HG03196 (cell line): Measurements from ENCODE around the gene ITSN1.

Experiments
- ATAC-seq: cut with Tn5 transposase; IDR thresholded peaks from one replicate; pipeline ENCODE4 v1.9.1; 2021; ENCODE audit not compliant: unreplicated experiment

Gene ITSN1

GRCh38 chr21:33677450-33677849 is 35.1 kb downstream of the ITSN1 start:
- no peak for ATAC-seq

- ATAC-seq, result no peak
Measured at GRCh38 chr21:33680870-33681269, 38.6 kb downstream of the ITSN1 start.

- no peak for ATAC-seq
Measured at GRCh38 chr21:33682992-33683627, 40.8 kb downstream of the ITSN1 start.

GRCh38 chr21:33684068-33684467 is 41.8 kb downstream of the ITSN1 start:
- no peak for ATAC-seq

- no peak for ATAC-seq
Measured at GRCh38 chr21:33684923-33685560, 42.7 kb downstream of the ITSN1 start.

GRCh38 chr21:33685613-33686197 is 43.4 kb downstream of the ITSN1 start:
- no peak for ATAC-seq

GRCh38 chr21:33686386-33686785 is 44.1 kb downstream of the ITSN1 start:
- ATAC-seq, result no peak

GRCh38 chr21:33687634-33688033 is 45.3 kb downstream of the ITSN1 start:
- no peak for ATAC-seq

GRCh38 chr21:33688353-33688752 is 46.1 kb downstream of the ITSN1 start:
- ATAC-seq, result no peak

GRCh38 chr21:33690874-33691273 is 48.6 kb downstream of the ITSN1 start:
- ATAC-seq, result no peak

- no peak for ATAC-seq
Measured at GRCh38 chr21:33691945-33692603, 49.8 kb downstream of the ITSN1 start.

- no peak for ATAC-seq
Measured at GRCh38 chr21:33695813-33696212, 53.5 kb downstream of the ITSN1 start.

GRCh38 chr21:33696465-33696864 is 54.2 kb downstream of the ITSN1 start:
- no peak for ATAC-seq

- no peak for ATAC-seq
Measured at GRCh38 chr21:33698087-33698860, 56.0 kb downstream of the ITSN1 start.

GRCh38 chr21:33699277-33699676 is 57.0 kb downstream of the ITSN1 start:
- no peak for ATAC-seq

GRCh38 chr21:33700491-33700890 is 58.2 kb downstream of the ITSN1 start:
- ATAC-seq, result no peak

GRCh38 chr21:33703750-33704606 is 61.7 kb downstream of the ITSN1 start:
- no peak for ATAC-seq

- ATAC-seq, result no peak
Measured at GRCh38 chr21:33707846-33708245, 65.5 kb downstream of the ITSN1 start.

- ATAC-seq, result no peak
Measured at GRCh38 chr21:33708874-33709273, 66.6 kb downstream of the ITSN1 start.
